ENCODE results near the gene MPC2. TPM values are rescaled to one million over a fixed set of nuclear protein-coding genes. Genes with fewer than 3 reads are reported as not detected.

The MPC2 gene
- total and polyA plus RNA-seq, 2 experiments from 2014 or later, result 65.5 to 188 TPM

DNA sequence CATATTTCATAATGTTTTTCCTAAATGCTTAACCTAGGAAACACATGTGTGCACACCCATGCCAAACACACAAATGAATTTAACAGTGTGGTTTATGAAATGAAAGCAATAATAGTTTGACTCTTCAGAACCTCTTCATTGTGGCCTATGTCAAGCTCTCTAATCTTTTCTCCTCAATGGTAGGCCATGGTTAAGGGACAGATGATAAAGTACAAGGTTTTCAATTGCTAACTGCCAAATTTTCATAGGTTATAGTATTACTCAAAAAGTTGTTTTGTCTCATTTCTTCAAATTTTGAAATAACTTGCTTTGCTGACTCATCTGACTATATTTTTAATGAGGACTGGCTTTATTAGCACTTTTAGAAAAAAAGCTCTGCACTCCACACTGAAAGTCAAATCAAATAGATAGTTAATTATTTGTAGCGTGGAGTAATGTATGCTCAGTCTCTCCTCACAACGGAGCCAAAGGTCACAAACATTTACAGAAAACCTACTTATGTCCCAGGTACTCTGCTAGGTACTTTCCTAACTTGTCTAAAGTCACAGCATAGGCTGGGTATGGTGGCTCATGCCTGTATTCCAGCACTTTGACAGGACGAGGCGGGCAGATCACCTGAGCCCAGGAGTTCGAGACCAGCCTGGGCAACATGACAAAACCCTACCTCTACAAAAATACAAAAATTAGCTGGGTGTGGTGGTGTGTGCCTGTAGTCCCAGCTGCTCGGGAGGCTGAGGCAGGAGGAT is 19.9 kb downstream of the MPC2 start:
- in situ Hi-C loops (cut with MboI), result no loop called here
- 89 to 91% methylated on average over 6 of the region's 6 CpGs for WGBS, 2 experiments (ENCODE audit: low coverage in 1 of 2, low lambda C conversion rate in 2 of 2, missing lambda C conversion rate in 2 of 2)

DNA sequence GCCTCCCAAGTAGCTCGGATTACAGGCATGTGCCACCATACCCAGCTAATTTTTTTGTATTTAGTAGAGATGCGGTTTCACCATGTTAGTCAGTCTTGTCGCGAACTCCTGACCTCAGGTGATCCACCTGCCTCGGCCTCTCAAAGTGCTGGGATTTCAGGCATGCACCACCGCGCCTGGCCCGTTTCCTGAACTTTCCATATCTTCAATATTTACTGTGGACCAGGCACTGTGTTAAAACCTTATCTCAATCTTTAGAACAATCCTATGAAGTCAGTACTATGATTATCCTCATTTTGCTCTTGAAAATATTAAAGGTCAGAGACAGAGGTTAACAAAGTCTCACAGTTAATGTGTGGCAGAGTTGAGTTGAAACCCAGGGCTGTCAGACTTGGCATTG is 21.3 kb downstream of the MPC2 start:
- in situ Hi-C loops (cut with MboI), result no loop called here
- no peak overlapping the region for H3K9ac ChIP-seq
- no peak for TF ChIP-seq EZH2phosphoT487 (IDR thresholded peaks at IDR 0.05; ENCODE audit: insufficient read depth, low read depth)
- no peak for TF ChIP-seq EZH2 (IDR thresholded peaks at IDR 0.05; ENCODE audit: insufficient read depth, poor library complexity, severe bottlenecking)
- H3K4me2 ChIP-seq (ENCODE audit: unreplicated experiment), result no peak overlapping the region
- H3K9me2 ChIP-seq (ENCODE audit: insufficient read depth), result no peaks in the 10 kb centered on the region
- WGBS, 2 experiments (ENCODE audit: low coverage in 1 of 2, low lambda C conversion rate in 2 of 2, missing lambda C conversion rate in 2 of 2), result 96 to 97% methylated on average over 8 of the region's 8 CpGs
- H3K9me3 ChIP-seq (ENCODE audit: low read depth), result no peaks in the 10 kb centered on the region
- no peaks in the 10 kb centered on the region for H3K4me1 ChIP-seq (ENCODE audit: insufficient read depth)
- H3K79me2 ChIP-seq (ENCODE audit: insufficient read depth), result peaks cover 9% of the 10 kb centered on the region
- no peak overlapping the region for H2AFZ ChIP-seq
- H3F3A ChIP-seq (ENCODE audit: insufficient read depth), result 0 out of 2 replicates have a peak, but pooled peaks cover 3% of the 10 kb centered on the region
- H3K36me3 ChIP-seq (ENCODE audit: low read depth), result peaks cover 32% of the 10 kb centered on the region
- no peak overlapping the region for H3K4me3 ChIP-seq
- no peaks in the 10 kb centered on the region for H3K27me3 ChIP-seq (replicated peaks; ENCODE audit: insufficient read depth)
- no peak for DNase-seq
- H4K20me1 ChIP-seq (ENCODE audit: insufficient read depth), result no peaks in the 10 kb centered on the region
- no peak overlapping the region for H3K27ac ChIP-seq

More for the DNA sequence above, 19.9 kb downstream of the MPC2 start:
- peaks cover 23% of the 10 kb centered on the region for H3K79me2 ChIP-seq (ENCODE audit: insufficient read depth)
- H3K4me3 ChIP-seq, result no peak overlapping the region
- H3K27ac ChIP-seq, result no peak overlapping the region
- peaks cover 6% of the 10 kb centered on the region for H3K4me1 ChIP-seq (ENCODE audit: insufficient read depth)
- H3K9me3 ChIP-seq (ENCODE audit: low read depth), result no peaks in the 10 kb centered on the region
- no peak overlapping the region for H2AFZ ChIP-seq
- no peaks in the 10 kb centered on the region for H4K20me1 ChIP-seq (ENCODE audit: insufficient read depth)
- no peaks in the 10 kb centered on the region for H3K27me3 ChIP-seq (replicated peaks; ENCODE audit: insufficient read depth)
- H3F3A ChIP-seq (ENCODE audit: insufficient read depth), result 0 out of 2 replicates have a peak, but pooled peaks cover 2% of the 10 kb centered on the region
- TF ChIP-seq EZH2 (IDR thresholded peaks at IDR 0.05; ENCODE audit: insufficient read depth, poor library complexity, severe bottlenecking) (no peak), EZH2phosphoT487 (IDR thresholded peaks at IDR 0.05; ENCODE audit: insufficient read depth, low read depth) (no peak)
- H3K9ac ChIP-seq, result no peak overlapping the region
- H3K9me2 ChIP-seq (ENCODE audit: insufficient read depth), result no peaks in the 10 kb centered on the region
- H3K36me3 ChIP-seq (ENCODE audit: low read depth), result peaks cover 32% of the 10 kb centered on the region
- H3K4me2 ChIP-seq (ENCODE audit: unreplicated experiment), result no peak overlapping the region
- no peak for DNase-seq

DNA sequence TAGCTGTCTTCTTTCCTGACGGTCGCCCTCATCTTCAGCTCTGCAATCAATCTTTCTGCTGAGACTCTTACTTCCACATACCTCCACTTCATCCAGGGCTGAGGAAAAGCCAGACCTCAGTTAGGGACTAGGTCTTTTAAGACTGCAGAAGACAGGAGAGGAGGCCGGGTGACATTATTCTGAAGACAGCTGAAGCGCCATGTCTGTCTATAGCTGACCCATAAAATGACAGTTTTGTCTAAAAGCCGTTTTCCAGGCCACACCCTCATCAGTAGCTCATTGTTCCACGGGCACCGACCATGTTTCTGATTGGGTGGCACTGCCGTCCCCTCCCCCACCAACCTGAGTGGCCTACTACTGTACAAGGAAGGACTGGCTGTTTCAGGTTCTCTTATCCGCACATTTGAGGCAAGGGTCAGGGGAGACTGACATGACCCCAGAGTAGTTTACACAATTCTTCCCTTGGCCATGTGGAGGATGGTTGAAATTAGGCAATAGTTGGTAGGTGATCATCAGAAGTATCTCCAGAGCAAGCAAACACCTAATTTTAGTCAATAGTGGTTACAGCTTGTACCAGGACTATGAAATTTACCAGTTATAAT is 22.9 kb downstream of the MPC2 start, which contains the start of gene ADCY10:
Gene ADCY10, minus strand, starts transcription at position 240 of the 602 bp plus-strand sequence. CDS start 8,994 bp downstream, outside the sequence.
- no peaks in the 10 kb centered on the region for H4K20me1 ChIP-seq (ENCODE audit: insufficient read depth)
- no peaks in the 10 kb centered on the region for H3K9me2 ChIP-seq (ENCODE audit: insufficient read depth)
- DNase-seq, result no peak
- H3F3A ChIP-seq (ENCODE audit: insufficient read depth), result 0 out of 2 replicates have a peak, but pooled peaks cover 3% of the 10 kb centered on the region
- H3K4me1 ChIP-seq (ENCODE audit: insufficient read depth), result peaks cover 2% of the 10 kb centered on the region; the same call in 1 of the 2 replicates
- no peaks in the 10 kb centered on the region for H3K9me3 ChIP-seq (ENCODE audit: low read depth)
- in situ Hi-C loops (cut with MboI), result no loop called here
- WGBS, 2 experiments (ENCODE audit: low coverage in 1 of 2, low lambda C conversion rate in 2 of 2, missing lambda C conversion rate in 2 of 2), result 89 to 90% methylated on average over 9 of the region's 9 CpGs
- H3K36me3 ChIP-seq (ENCODE audit: low read depth), result peaks cover 32% of the 10 kb centered on the region
- H2AFZ ChIP-seq, result no peak within 1 kb of the TSS
- no peaks in the 10 kb centered on the region for H3K27me3 ChIP-seq (replicated peaks; ENCODE audit: insufficient read depth)
- no peak within 1 kb of the TSS for H3K4me2 ChIP-seq (ENCODE audit: unreplicated experiment)
- no peaks in the 10 kb centered on the region for H3K79me2 ChIP-seq (ENCODE audit: insufficient read depth)
- no peak within 1 kb of the TSS for H3K4me3 ChIP-seq
- TF ChIP-seq EZH2 (IDR thresholded peaks at IDR 0.05; ENCODE audit: insufficient read depth, poor library complexity, severe bottlenecking), result no peak
- no peak for TF ChIP-seq EZH2phosphoT487 (IDR thresholded peaks at IDR 0.05; ENCODE audit: insufficient read depth, low read depth)
- H3K9ac ChIP-seq, result no peak within 1 kb of the TSS
- H3K27ac ChIP-seq, result no peak within 1 kb of the TSS

DNA sequence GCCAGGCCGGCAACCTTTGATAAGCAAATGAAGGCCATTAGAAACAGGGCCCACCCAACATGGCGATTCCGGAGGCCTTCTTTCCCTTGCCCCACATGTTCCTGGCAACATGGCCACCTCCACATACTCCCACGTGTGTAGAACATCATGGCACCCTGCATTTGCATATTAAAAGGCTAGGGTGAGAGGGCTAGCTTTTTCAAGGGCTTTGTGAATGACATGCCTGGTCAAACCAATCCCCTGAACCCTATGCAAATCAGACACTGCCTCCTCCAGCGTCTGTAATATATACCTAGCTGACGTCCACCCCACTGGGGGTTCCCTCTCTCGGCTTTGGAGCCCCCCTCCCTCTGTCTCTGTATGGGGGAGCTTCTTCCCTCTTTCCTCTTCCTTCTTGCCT is 24.6 kb downstream of the MPC2 start:
- no peaks in the 10 kb centered on the region for H4K20me1 ChIP-seq (ENCODE audit: insufficient read depth)
- H3K27me3 ChIP-seq (replicated peaks; ENCODE audit: insufficient read depth), result no peaks in the 10 kb centered on the region
- TF ChIP-seq EZH2 (IDR thresholded peaks at IDR 0.05; ENCODE audit: insufficient read depth, poor library complexity, severe bottlenecking) (no peak), EZH2phosphoT487 (IDR thresholded peaks at IDR 0.05; ENCODE audit: insufficient read depth, low read depth) (no peak)
- H3K27ac ChIP-seq, result no peak overlapping the region
- no peak for DNase-seq
- H2AFZ ChIP-seq, result no peak overlapping the region
- H3K9ac ChIP-seq, result no peak overlapping the region
- H3F3A ChIP-seq (ENCODE audit: insufficient read depth), result 0 out of 2 replicates have a peak, but pooled peaks cover 3% of the 10 kb centered on the region
- no peaks in the 10 kb centered on the region for H3K9me3 ChIP-seq (ENCODE audit: low read depth)
- H3K4me3 ChIP-seq, result no peak overlapping the region
- H3K4me2 ChIP-seq (ENCODE audit: unreplicated experiment), result no peak overlapping the region
- H3K36me3 ChIP-seq (ENCODE audit: low read depth), result peaks cover 24% of the 10 kb centered on the region
- in situ Hi-C loops (cut with MboI), result no loop called here
- H3K79me2 ChIP-seq (ENCODE audit: insufficient read depth), result no peaks in the 10 kb centered on the region
- peaks cover 2% of the 10 kb centered on the region; the same call in 1 of the 2 replicates for H3K4me1 ChIP-seq (ENCODE audit: insufficient read depth)
- WGBS, 2 experiments (ENCODE audit: low coverage in 1 of 2, low lambda C conversion rate in 2 of 2, missing lambda C conversion rate in 2 of 2), result 82 to 83% methylated on average over 7 of the region's 7 CpGs
- no peaks in the 10 kb centered on the region for H3K9me2 ChIP-seq (ENCODE audit: insufficient read depth)

All from GM23248 (cell line).